Measurements from ENCODE around the gene SPDYE9. TPM values are rescaled to one million over a fixed set of nuclear protein-coding genes. Genes with fewer than 3 reads are reported as not detected.
A peak's percentile ranks its signal among the peaks of the same experiment; 100 is the strongest.
"Not testable (repeated sequence)": the region's sequence is repeated elsewhere in the genome, so short reads cannot be mapped to it uniquely, and the experiment has no call there.

SPDYE9 gene
- total RNA-seq = not detected in 2 replicates

- H3K27ac Mint-ChIP-seq; H3K36me3 Mint-ChIP-seq (ENCODE audit: low read depth); H3K4me3 Mint-ChIP-seq; DNase-seq; H3K4me1 Mint-ChIP-seq; H3K9me3 Mint-ChIP-seq; H3K27me3 Mint-ChIP-seq; intact Hi-C loops (cut with micrococcal nuclease): not testable (repeated sequence)
These were observed at the start of gene SPDYE9 for GRCh38 chr7:73085938-73086337. Gene SPDYE9 (minus strand): TSS chr7:73086038. CDS start chr7:73084238, 1,800 bp downstream.

- H3K27me3 Mint-ChIP-seq; H3K4me1 Mint-ChIP-seq; H3K27ac Mint-ChIP-seq; intact Hi-C loops (cut with micrococcal nuclease); H3K9me3 Mint-ChIP-seq; H3K4me3 Mint-ChIP-seq; H3K36me3 Mint-ChIP-seq (ENCODE audit: low read depth): not testable (repeated sequence)
- peak; percentile 32 for DNase-seq
These were observed 49.0 kb upstream of the SPDYE9 start for GRCh38 chr7:73134866-73135265.

GRCh38 chr7:73132651-73133217 is 46.9 kb upstream of the SPDYE9 start:
- H3K4me1 Mint-ChIP-seq; H3K9me3 Mint-ChIP-seq; H3K27me3 Mint-ChIP-seq; H3K36me3 Mint-ChIP-seq (ENCODE audit: low read depth); DNase-seq; intact Hi-C loops (cut with micrococcal nuclease); H3K4me3 Mint-ChIP-seq; H3K27ac Mint-ChIP-seq: not testable (repeated sequence)

- H3K36me3 Mint-ChIP-seq (ENCODE audit: low read depth); H3K4me1 Mint-ChIP-seq; H3K9me3 Mint-ChIP-seq; H3K27me3 Mint-ChIP-seq; intact Hi-C loops (cut with micrococcal nuclease); H3K27ac Mint-ChIP-seq; H3K4me3 Mint-ChIP-seq; DNase-seq: not testable (repeated sequence)
These were observed 44.8 kb upstream of the SPDYE9 start for GRCh38 chr7:73130612-73131011.

- DNase-seq = peak; percentile 21
- H3K4me1 Mint-ChIP-seq; H3K27me3 Mint-ChIP-seq; H3K4me3 Mint-ChIP-seq; H3K36me3 Mint-ChIP-seq (ENCODE audit: low read depth); H3K9me3 Mint-ChIP-seq; intact Hi-C loops (cut with micrococcal nuclease); H3K27ac Mint-ChIP-seq: not testable (repeated sequence)
These were observed 38.3 kb upstream of the SPDYE9 start for GRCh38 chr7:73124126-73124525.

- intact Hi-C loops (cut with micrococcal nuclease); H3K27ac Mint-ChIP-seq; H3K4me3 Mint-ChIP-seq; H3K9me3 Mint-ChIP-seq; H3K4me1 Mint-ChIP-seq; H3K36me3 Mint-ChIP-seq (ENCODE audit: low read depth); H3K27me3 Mint-ChIP-seq: not testable (repeated sequence)
- peak; percentile 46 for DNase-seq
These were observed 37.1 kb upstream of the SPDYE9 start for GRCh38 chr7:73122778-73123447.

- H3K4me1 Mint-ChIP-seq; H3K27me3 Mint-ChIP-seq; intact Hi-C loops (cut with micrococcal nuclease); H3K9me3 Mint-ChIP-seq; DNase-seq; H3K27ac Mint-ChIP-seq; H3K36me3 Mint-ChIP-seq (ENCODE audit: low read depth); H3K4me3 Mint-ChIP-seq: not testable (repeated sequence)
These were observed 32.3 kb upstream of the SPDYE9 start for GRCh38 chr7:73118155-73118554.

GRCh38 chr7:73057811-73058210 is 28.0 kb downstream of the SPDYE9 start, which contains the start of gene SPDYE11:
Gene SPDYE11 (minus strand): TSS chr7:73057911. CDS start chr7:73056111, 1,800 bp downstream.
- H3K27ac Mint-ChIP-seq; intact Hi-C loops (cut with micrococcal nuclease): not testable (repeated sequence)

GRCh38 chr7:73029666-73030065 is 56.2 kb downstream of the SPDYE9 start, which contains the start of gene SPDYE8:
Gene SPDYE8 (minus strand): TSS chr7:73029766. CDS start chr7:73027966, 1,800 bp downstream.
- DNase-seq; H3K4me1 Mint-ChIP-seq; intact Hi-C loops (cut with micrococcal nuclease); H3K27me3 Mint-ChIP-seq; H3K27ac Mint-ChIP-seq; H3K36me3 Mint-ChIP-seq (ENCODE audit: low read depth); H3K4me3 Mint-ChIP-seq; H3K9me3 Mint-ChIP-seq: not testable (repeated sequence)

More at GRCh38 chr7:73057811-73058210, 28.0 kb downstream of the SPDYE9 start, which contains the start of gene SPDYE11:
- H3K9me3 Mint-ChIP-seq; H3K36me3 Mint-ChIP-seq (ENCODE audit: low read depth); DNase-seq; H3K4me1 Mint-ChIP-seq; H3K27me3 Mint-ChIP-seq; H3K4me3 Mint-ChIP-seq: not testable (repeated sequence)

Other genes starting within 250 kb of the SPDYE9 start
- gene POM121, start 160.9 kb downstream of the SPDYE9 start, total RNA-seq = 69.7 and 70.2 TPM in 2 replicates
- 0.33 and 2.1 TPM in 2 replicates for gene TRIM74, start 116.6 kb downstream of the SPDYE9 start, total RNA-seq
- not detected in 2 replicates for gene SPDYE8, start 56.3 kb downstream of the SPDYE9 start, total RNA-seq
- gene SPDYE11, start 28.1 kb downstream of the SPDYE9 start, total RNA-seq = not detected in 2 replicates
- 72.5 and 76.1 TPM in 2 replicates for gene NSUN5, start 222.8 kb upstream of the SPDYE9 start, total RNA-seq
- not detected in 2 replicates for gene TRIM50, start 242.0 kb upstream of the SPDYE9 start, total RNA-seq
- not detected in 2 replicates for gene FKBP6, start 242.1 kb upstream of the SPDYE9 start, total RNA-seq

Measured in activated CD4-positive, alpha-beta T cell treated with anti-CD3 and anti-CD28 coated beads, Interleukin-2, amount 10 ng/mL, durations not matched to agents 24 days and 14 days (primary cell).